A549 (cell line): ENCODE data around the gene GPATCH4. TPM values are rescaled to one million over a fixed set of nuclear protein-coding genes. Genes with fewer than 3 reads are reported as not detected.

Experiments used
- ATAC-seq, 2 experiments: fragments of 200-7000 bp in 1 of 2; fragments of >200 bp in 1 of 2; cut with Nextera tagmentation in 1 of 2; cut with Tn5 transposase in 1 of 2; 3 replicates each; pipeline versions ENCODE4 v1.8.0 to v1.9.1; 2018 to 2020; ENCODE audit warnings: mild to moderate bottlenecking in 1 of 2, moderate library complexity in 1 of 2
- CTCF ChIA-PET: fragments of 300-600 bp; sonication (Branson Sonifier 250); formaldehyde crosslinking; extraction: SDS; loops from one replicate; lab custom pipeline; 2021; ENCODE audit warnings: antibody characterized with exemption, inconsistent platforms; lab: Yijun Ruan, JAX
- POLR2A ChIA-PET: fragments of 350-600 bp; formaldehyde crosslinking; extraction: SDS; loops from one replicate; lab custom pipeline; 2021; ENCODE audit warnings: antibody characterized with exemption, inconsistent platforms; lab: Yijun Ruan, JAX
- DNase-seq, 2 experiments: peaks; one replicate each; pipeline versions ENCODE4 v3.0.0 to v3.0.0-alpha.2; 2011 to 2016; ENCODE audit warnings: low read depth in 1 of 2, low spot score in 1 of 2
- FAIRE-seq: peaks from 2 replicates; lab custom pipeline; 2011; peaks lifted over from hg19 to GRCh38; lab: Jason Lieb, UNC
- H3K27ac ChIP-seq, 2 experiments: fragments of >200 bp; sonication (Bioruptor Twin); formaldehyde crosslinking; 3 replicates each; pipeline ENCODE4 v1.5.1; 2016 to 2017
- H3K4me1 ChIP-seq: fragments of >200 bp; sonication (Bioruptor Twin); formaldehyde crosslinking; 3 replicates; pipeline ENCODE4 v1.6.1; 2016
- H3K4me2 ChIP-seq: fragments of >200 bp; sonication (Bioruptor Twin); formaldehyde crosslinking; 3 replicates; pipeline ENCODE4 v1.6.1; 2016
- H3K4me3 ChIP-seq: fragments of >200 bp; sonication (Bioruptor Twin); formaldehyde crosslinking; 3 replicates; pipeline ENCODE4 v1.5.1; 2016
- H3K9me3 ChIP-seq: fragments of >200 bp; sonication (Bioruptor Twin); formaldehyde crosslinking; 3 replicates; pipeline ENCODE4 v1.6.1; 2016
- CBX2 ChIP-seq: fragments of 200-600 bp; sonication (generic); IDR thresholded peaks from 2 replicates; pipeline ENCODE4 v1.6.1; 2016; ENCODE audit warnings: low read depth, mild to moderate bottlenecking, borderline replicate concordance
- CBX8 ChIP-seq: fragments of 200-600 bp; sonication (generic); IDR thresholded peaks from 2 replicates; pipeline ENCODE4 v1.6.1; 2016
- CHD2 ChIP-seq: fragments of 150-350 bp; IDR thresholded peaks from 2 replicates; pipeline ENCODE4 v1.6.1; 2014; ENCODE audit warnings: low read length; ENCODE audit not compliant: partially characterized antibody
- EP300 ChIP-seq, 2 experiments: fragments of >200 bp; sonication (Bioruptor Twin); formaldehyde crosslinking; IDR thresholded peaks; 2 replicates in 1 of 2; 3 replicates in 1 of 2; pipeline ENCODE4 v1.6.1; 2016 to 2017
- ESRRA ChIP-seq: fragments of 150-350 bp; IDR thresholded peaks from 2 replicates; pipeline ENCODE4 v1.6.1; 2014; ENCODE audit warnings: mild to moderate bottlenecking, low read length, borderline replicate concordance
- FOSB ChIP-seq: fragments of 250-450 bp; sonication (Bioruptor Pico); IDR thresholded peaks from 2 replicates; pipeline ENCODE4 v1.5.0; 2020; ENCODE audit warnings: mild to moderate bottlenecking, moderate library complexity
- FOSL2 ChIP-seq, 2 experiments: fragments of 450-650 bp in 1 of 2; fragments of >200 bp in 1 of 2; sonication (Bioruptor Twin) in 1 of 2; formaldehyde crosslinking; IDR thresholded peaks; 2 replicates each; pipeline versions ENCODE4 v1.5.0 to v1.6.1; 2016 to 2020; ENCODE audit warnings: mild to moderate bottlenecking in 1 of 2, moderate library complexity in 1 of 2
- HEYL ChIP-seq: fragments of 250-450 bp; sonication (Bioruptor Pico); IDR thresholded peaks from 2 replicates; pipeline ENCODE4 v1.8.0; 2021; ENCODE audit warnings: mild to moderate bottlenecking, moderate library complexity
- JUNB ChIP-seq: fragments of >200 bp; sonication (Bioruptor Twin); formaldehyde crosslinking; IDR thresholded peaks from 2 replicates; pipeline ENCODE4 v1.6.1; 2016
- MAFK ChIP-seq: fragments of 450-650 bp; IDR thresholded peaks from 2 replicates; pipeline ENCODE4 v1.6.1; 2014; ENCODE audit not compliant: partially characterized antibody
- NFE2L2 ChIP-seq: fragments of 150-350 bp; conservative IDR thresholded peaks from 2 replicates; pipeline ENCODE4 v1.6.1; 2014; ENCODE audit warnings: low read length
- NPAS2 ChIP-seq: fragments of 250-450 bp; sonication (Bioruptor Pico); IDR thresholded peaks from 2 replicates; pipeline ENCODE4 v1.8.0; 2022; ENCODE audit warnings: mild to moderate bottlenecking, moderate library complexity, borderline replicate concordance
- NR3C1 ChIP-seq: fragments of >200 bp; sonication (Bioruptor Twin); formaldehyde crosslinking; IDR thresholded peaks from 3 replicates; pipeline ENCODE4 v1.6.1; 2017
- RARB ChIP-seq: fragments of 250-450 bp; sonication (Bioruptor Pico); IDR thresholded peaks from 2 replicates; pipeline ENCODE4 v1.8.0; 2021; ENCODE audit warnings: mild to moderate bottlenecking, moderate library complexity
- SREBF2 ChIP-seq: fragments of 450-650 bp; IDR thresholded peaks from 2 replicates; pipeline ENCODE4 v1.6.1; 2014; ENCODE audit warnings: mild to moderate bottlenecking, moderate library complexity
- TFCP2L1 ChIP-seq: fragments of 250-450 bp; sonication (Bioruptor Pico); IDR thresholded peaks from 2 replicates; pipeline ENCODE4 v1.5.0; 2021; ENCODE audit warnings: mild to moderate bottlenecking
- TP53 ChIP-seq: fragments of 250-450 bp; sonication (Bioruptor Pico); IDR thresholded peaks from 2 replicates; pipeline ENCODE4 v1.5.0; 2021; ENCODE audit warnings: mild to moderate bottlenecking, moderate library complexity
- ZC3H11A ChIP-seq: fragments of 450-650 bp; IDR thresholded peaks from 2 replicates; pipeline ENCODE4 v1.6.1; 2014; ENCODE audit warnings: antibody characterized with exemption, mild to moderate bottlenecking
- ZNF302 ChIP-seq: fragments of 250-450 bp; sonication (Bioruptor Pico); IDR thresholded peaks from 2 replicates; pipeline ENCODE4 v1.9.0; 2021; ENCODE audit warnings: inconsistent platforms, mild to moderate bottlenecking, moderate library complexity
- ZSCAN20 ChIP-seq: fragments of 250-450 bp; sonication (Bioruptor Pico); IDR thresholded peaks from 2 replicates; pipeline ENCODE4 v1.8.0; 2022; ENCODE audit warnings: mild to moderate bottlenecking, moderate library complexity
- WGBS: methylation state at CpG from one replicate; pipeline ENCODE4 v1.1.6; 2017; ENCODE audit errors: missing lambda C conversion rate; 5-methylcytosine and 5-hydroxymethylcytosine counted together
- polyA plus RNA-seq, 4 experiments: library from polyadenylated mRNA; depleted of rRNA in 3 of 4; stranded (reverse); fragments of >200 nt; fragmentation: RNase III in 1 of 4; extraction: RNeasy Plus Mini Kit Qiagen cat#74134 plus additional on column Dnase treatment in 1 of 4; gene quantifications; 2 replicates in 3 of 4; 3 replicates in 1 of 4; pipeline ENCODE4 v1.2.3, GENCODE V29; 2011 to 2017
- TF ChIP-seq, protein P1 (sequence below): fragments of >200 bp; sonication (Bioruptor Twin); formaldehyde crosslinking; IDR thresholded peaks from 3 replicates; pipeline ENCODE4 v1.6.1; 2016
- TF ChIP-seq, protein P2 (sequence below): IDR thresholded peaks from 2 replicates; pipeline ENCODE4 v1.6.1; 2012
- TF ChIP-seq, protein P3 (sequence below): fragments of >200 bp; sonication (Bioruptor Twin); formaldehyde crosslinking; IDR thresholded peaks from 3 replicates; pipeline ENCODE4 v1.5.1; 2016

The GPATCH4 gene
- polyA plus RNA-seq, 2 of the 4 experiments (the other 2 are of a cell fraction) = 68.1 to 85.2 TPM

DNA sequence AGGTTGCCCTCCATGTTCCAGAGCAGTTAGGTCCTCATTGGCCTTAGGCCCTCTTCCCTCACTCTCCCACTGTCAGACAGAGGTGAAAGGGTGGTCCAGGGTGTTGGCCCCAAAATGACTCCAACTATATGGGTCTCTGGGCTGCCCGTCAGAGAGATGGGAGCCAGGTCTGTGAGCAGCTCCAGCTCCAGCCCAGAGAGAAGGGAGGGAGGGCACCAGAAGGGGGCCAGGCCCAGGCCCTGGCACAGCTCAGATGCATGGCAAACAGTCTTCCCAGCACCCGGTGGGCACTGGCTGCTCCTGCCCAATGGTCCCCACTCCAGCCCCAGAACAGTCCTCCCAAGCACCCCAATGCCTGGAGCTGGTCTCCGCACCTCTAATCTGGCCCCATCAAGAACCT lies 42.9 kb upstream of the GPATCH4 start:
- no peak for DNase-seq
- Histone ChIP-seq H3K4me1 (no peaks in the 10 kb centered on the region), H3K4me3 (no peak overlapping the region), H3K27ac (no peak overlapping the region), H3K9me3 (no peaks in the 10 kb centered on the region), H3K4me2 (no peak overlapping the region)
- ATAC-seq = no peak
- CTCF ChIA-PET = interaction anchor here (0.8 to 17.8 kb wide), 10 partner anchors 9 to 82 kb away, joined by 3 to 323 read pairs (median 6); partner anchors contain the start of gene HAPLN2
- 93% methylated on average over 3 of the region's 3 CpGs for WGBS
- POLR2A ChIA-PET = no interaction called here
- no peak for FAIRE-seq
- TF ChIP-seq FOSL2 (IDR thresholded peaks at IDR 0.05) (no peak), FOSL2 (CRISPR knock-in tag; IDR thresholded peaks at IDR 0.05) (no peak), ZC3H11A (no peak), CHD2 (no peak), CBX8 (no peak), NPAS2 (CRISPR knock-in tag) (no peak), JUNB (no peak), FOSB (CRISPR knock-in tag) (no peak), TP53 (CRISPR knock-in tag) (no peak)

DNA sequence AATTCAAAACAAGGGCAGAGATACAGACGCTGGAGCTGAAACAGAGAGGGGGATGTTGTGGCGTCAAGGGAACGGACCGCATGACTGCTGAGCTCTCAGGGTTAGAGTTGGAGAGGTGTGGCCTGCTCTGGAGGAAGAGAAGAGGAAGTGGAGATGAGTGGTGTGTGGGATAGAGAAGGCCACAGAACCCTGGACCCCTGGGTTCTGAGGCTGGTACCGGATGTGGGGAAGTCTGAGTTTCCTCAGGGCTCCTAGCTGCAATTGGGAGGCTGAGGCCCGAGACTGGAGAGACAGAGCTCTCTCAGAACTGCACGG lies 42.5 kb upstream of the GPATCH4 start:
- H3K27ac ChIP-seq = no peak overlapping the region
- CTCF ChIA-PET = interaction anchor here (0.8 to 17.8 kb wide), 11 partner anchors 9 to 216 kb away, joined by 3 to 323 read pairs (median 6); partner anchors contain the start of genes HAPLN2 and NTRK1
- POLR2A ChIA-PET = interaction anchor here (1.0 kb wide), 1 partner anchor 85 kb away, joined by 4 read pairs; the partner anchor contains the start of genes ISG20L2 and METTL25B
- 92% methylated on average over 7 of the region's 7 CpGs for WGBS
- no peak for ATAC-seq
- no peak for FAIRE-seq
- H3K4me1 ChIP-seq = no peaks in the 10 kb centered on the region
- TF ChIP-seq CBX8 = no peak
- no peak for TF ChIP-seq NR3C1
- no peak for TF ChIP-seq SREBF2
- no peak for TF ChIP-seq ZSCAN20 (CRISPR knock-in tag)
- no peak for TF ChIP-seq RARB
- no peak for TF ChIP-seq FOSL2 (IDR thresholded peaks at IDR 0.05)
- TF ChIP-seq FOSL2 (CRISPR knock-in tag; IDR thresholded peaks at IDR 0.05) = no peak
- no peak for TF ChIP-seq CBX2
- TF ChIP-seq NFE2L2 = no peak
- no peak for TF ChIP-seq ZNF302 (CRISPR knock-in tag)
- TF ChIP-seq, protein P1, sequence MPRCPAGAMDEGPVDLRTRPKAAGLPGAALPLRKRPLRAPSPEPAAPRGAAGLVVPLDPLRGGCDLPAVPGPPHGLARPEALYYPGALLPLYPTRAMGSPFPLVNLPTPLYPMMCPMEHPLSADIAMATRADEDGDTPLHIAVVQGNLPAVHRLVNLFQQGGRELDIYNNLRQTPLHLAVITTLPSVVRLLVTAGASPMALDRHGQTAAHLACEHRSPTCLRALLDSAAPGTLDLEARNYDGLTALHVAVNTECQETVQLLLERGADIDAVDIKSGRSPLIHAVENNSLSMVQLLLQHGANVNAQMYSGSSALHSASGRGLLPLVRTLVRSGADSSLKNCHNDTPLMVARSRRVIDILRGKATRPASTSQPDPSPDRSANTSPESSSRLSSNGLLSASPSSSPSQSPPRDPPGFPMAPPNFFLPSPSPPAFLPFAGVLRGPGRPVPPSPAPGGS = no peak
- H3K4me2 ChIP-seq = no peak overlapping the region
- DNase-seq = no peak
- H3K9me3 ChIP-seq = no peaks in the 10 kb centered on the region
- H3K4me3 ChIP-seq = no peak overlapping the region

DNA sequence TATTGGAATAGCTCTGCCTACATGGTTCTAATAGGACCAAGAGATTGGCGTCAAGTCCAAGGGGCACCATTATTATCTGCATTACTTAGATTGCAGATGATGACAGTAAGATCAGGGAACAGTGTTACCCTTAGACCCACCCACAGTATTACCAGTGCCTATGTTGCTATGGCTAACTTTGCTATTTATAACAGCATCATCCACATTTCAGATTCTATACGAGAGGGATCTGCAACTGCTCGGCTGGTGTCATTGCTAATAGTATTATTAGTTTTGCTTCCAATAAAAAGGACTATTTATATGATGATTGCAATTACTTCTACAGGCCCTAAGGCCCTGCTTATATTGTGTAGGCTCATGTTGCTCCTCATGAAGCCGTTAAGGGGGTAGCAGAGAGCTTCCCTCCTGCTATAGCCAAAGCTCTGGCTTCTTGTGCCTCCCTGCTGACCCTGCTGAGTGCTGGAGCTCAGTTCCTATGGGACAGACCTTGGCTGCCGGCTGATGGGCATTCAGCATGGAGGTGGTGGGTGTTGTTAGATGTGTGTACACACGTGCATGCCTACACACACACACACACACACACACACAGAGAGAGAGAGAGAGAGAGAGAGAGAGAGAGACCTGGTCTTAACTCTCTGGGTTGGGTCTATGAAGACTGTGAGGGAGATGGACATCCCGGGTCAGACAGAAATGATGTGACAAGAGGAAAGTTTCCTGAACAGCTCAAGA lies 41.9 kb upstream of the GPATCH4 start:
- FAIRE-seq (no peak), ATAC-seq (no peak)
- 74% methylated on average over 6 of the region's 7 CpGs for WGBS

More for the DNA sequence above, 41.9 kb upstream of the GPATCH4 start:
- ChIA-PET CTCF (interaction anchor here (0.8 to 17.8 kb wide), 12 partner anchors 10 to 257 kb away, joined by 3 to 323 read pairs (median 6); partner anchors contain the start of genes HAPLN2 and NTRK1), POLR2A (interaction anchor here (1.0 kb wide), 1 partner anchor 85 kb away, joined by 4 read pairs; the partner anchor contains the start of genes ISG20L2 and METTL25B)
- no peak for TF ChIP-seq RARB
- TF ChIP-seq, protein P2, sequence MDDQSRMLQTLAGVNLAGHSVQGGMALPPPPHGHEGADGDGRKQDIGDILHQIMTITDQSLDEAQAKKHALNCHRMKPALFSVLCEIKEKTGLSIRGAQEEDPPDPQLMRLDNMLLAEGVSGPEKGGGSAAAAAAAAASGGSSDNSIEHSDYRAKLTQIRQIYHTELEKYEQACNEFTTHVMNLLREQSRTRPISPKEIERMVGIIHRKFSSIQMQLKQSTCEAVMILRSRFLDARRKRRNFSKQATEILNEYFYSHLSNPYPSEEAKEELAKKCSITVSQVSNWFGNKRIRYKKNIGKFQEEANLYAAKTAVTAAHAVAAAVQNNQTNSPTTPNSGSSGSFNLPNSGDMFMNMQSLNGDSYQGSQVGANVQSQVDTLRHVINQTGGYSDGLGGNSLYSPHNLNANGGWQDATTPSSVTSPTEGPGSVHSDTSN = no peak
- TF ChIP-seq, protein P3, sequence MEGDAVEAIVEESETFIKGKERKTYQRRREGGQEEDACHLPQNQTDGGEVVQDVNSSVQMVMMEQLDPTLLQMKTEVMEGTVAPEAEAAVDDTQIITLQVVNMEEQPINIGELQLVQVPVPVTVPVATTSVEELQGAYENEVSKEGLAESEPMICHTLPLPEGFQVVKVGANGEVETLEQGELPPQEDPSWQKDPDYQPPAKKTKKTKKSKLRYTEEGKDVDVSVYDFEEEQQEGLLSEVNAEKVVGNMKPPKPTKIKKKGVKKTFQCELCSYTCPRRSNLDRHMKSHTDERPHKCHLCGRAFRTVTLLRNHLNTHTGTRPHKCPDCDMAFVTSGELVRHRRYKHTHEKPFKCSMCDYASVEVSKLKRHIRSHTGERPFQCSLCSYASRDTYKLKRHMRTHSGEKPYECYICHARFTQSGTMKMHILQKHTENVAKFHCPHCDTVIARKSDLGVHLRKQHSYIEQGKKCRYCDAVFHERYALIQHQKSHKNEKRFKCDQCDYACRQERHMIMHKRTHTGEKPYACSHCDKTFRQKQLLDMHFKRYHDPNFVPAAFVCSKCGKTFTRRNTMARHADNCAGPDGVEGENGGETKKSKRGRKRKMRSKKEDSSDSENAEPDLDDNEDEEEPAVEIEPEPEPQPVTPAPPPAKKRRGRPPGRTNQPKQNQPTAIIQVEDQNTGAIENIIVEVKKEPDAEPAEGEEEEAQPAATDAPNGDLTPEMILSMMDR = no peak
- TF ChIP-seq FOSB (CRISPR knock-in tag) = no peak
- TF ChIP-seq EP300 (IDR thresholded peaks at IDR 0.05) = no peak
- TF ChIP-seq MAFK = no peak
- TF ChIP-seq CBX8 = no peak
- TF ChIP-seq HEYL (CRISPR knock-in tag) = no peak
- TF ChIP-seq JUNB = no peak
- no peak for TF ChIP-seq ESRRA
- no peak for TF ChIP-seq TFCP2L1 (CRISPR knock-in tag)
- Histone ChIP-seq H3K4me1 (no peaks in the 10 kb centered on the region), H3K4me3 (no peak overlapping the region), H3K4me2 (no peak overlapping the region), H3K9me3 (no peaks in the 10 kb centered on the region), H3K27ac (no peak overlapping the region)
- no peak for DNase-seq
